ENCODE data around the gene RIPOR2.

RIPOR2 gene

DNA sequence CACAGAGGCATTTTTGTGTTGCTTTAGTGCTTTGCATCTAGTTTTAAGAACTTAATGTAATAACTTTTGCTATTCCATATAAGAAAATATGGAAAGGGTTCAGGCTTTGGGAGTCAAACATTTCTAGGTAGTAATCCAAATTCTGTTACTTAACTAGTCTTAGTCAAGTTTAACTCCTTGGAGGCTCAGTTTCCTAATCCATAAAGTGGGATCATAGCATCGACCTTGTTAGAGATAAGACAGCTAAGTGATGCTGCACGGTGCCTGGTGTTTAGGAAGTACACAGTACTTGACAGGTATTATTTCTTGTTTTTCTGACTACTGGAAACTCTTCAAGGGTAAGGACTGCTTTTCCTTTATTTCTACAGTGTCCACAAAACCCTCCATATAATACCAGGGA lies 112.6 kb downstream of the RIPOR2 start:
- in situ Hi-C loops (cut with MboI; ENCODE audit: low sequenced_read_pairs): no loop called here

DNA sequence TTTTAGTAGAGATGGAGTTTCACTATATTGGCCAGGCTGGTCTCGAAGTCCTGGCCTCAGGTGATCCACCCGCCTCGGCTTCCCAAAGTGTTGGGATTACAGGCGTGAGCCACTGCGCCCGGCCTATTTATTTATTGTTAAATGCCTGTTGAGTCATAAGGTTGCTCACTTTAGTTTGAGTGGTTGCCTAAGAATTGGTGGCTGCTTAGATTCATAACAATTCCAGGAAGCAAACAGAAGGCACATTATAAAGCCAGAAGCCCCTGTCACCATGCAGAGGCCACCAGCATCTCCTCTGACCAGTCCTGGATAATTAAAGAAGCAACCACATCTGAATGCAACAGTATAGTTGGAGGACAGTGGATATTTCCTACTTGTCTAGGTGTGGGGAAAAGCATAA lies 113.1 kb downstream of the RIPOR2 start:
- in situ Hi-C loops (cut with MboI; ENCODE audit: low sequenced_read_pairs): no loop called here

DNA sequence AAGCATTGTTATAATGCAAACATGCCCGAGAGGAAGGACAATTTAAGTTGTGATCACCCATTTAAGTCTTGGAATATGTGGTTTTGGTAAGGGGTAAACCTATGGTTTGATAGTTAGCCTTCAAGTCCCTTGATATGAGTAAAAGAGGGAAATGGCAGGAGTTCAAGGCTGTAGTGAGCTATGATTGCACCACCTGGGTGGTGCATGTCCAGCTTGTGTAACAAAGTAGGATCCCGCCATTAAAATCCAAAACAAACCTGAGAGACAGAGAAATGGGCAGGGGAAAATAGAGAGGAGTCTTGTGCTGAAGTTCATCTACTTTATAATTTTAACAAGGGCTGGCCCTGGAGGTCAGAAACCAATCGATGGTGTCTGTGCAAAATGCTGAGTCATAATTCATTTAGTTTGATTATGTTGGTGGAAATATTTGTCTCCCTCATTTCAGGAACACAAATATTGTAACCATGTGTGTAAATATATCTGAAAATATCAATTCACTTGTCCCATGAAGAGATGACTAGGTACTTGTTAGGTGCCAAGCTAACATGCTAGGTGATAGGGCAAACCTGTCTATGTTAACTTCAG lies 113.8 kb downstream of the RIPOR2 start:
- in situ Hi-C loops (cut with MboI; ENCODE audit: low sequenced_read_pairs): no loop called here

DNA sequence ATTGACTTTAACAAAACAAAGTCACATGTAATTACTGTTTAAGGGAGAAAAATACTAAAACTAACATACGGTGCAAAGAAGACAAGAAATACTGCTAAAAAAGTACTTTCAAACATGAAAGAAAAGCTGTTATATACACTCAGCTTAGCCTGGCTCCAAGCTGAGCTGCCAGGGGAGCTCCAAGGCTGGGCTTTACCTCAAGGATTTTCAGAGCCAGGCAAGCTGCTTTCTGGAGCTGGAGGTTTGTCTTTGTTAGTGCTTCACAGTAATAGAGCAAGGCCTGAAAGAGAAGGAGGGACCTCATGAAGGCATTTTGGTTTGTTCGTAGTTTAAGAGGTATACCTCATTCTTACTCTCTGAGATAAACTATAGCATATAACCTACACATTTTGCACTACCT lies 117.4 kb downstream of the RIPOR2 start:
- in situ Hi-C loops (cut with MboI; ENCODE audit: low sequenced_read_pairs): no loop called here

DNA sequence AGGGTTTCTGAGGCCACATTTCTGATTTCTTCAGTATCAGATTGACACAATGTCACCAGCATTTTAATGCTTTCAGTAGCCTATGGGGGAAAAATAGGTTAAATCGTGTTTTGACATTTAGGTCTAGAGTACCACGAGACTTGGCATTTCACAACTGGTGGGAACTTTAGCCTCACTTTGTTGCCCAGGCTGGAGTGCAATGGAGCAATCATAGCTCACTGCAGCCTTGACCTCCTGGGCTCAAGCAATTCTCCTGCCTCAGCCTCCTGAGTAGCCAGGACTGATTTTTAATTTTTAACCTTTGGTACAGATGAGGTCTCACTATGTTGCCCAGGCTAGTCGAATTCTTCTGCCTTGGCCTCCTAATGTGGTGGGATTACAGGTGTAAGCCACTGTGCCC lies 126.0 kb downstream of the RIPOR2 start:
- in situ Hi-C loops (cut with MboI; ENCODE audit: low sequenced_read_pairs): no loop called here

DNA sequence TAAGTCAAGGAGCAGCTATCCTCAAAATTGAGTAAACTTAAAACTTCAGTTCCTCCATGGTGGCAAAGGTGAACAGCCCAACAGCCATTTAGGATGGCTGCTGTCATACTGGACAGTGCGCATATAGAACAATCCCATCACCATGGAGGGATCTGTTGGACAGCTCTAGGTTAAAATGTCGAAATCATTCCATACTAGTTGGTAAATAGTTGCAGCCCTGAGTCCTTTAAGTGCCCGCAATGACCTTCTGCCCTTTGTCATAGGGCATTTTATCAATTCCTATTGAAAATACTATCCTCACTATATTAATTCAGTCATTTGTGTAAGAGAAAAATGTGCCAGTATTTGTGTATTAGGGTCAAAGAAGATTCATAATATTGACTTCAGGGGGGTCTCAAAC lies 128.2 kb downstream of the RIPOR2 start:
- in situ Hi-C loops (cut with MboI; ENCODE audit: low sequenced_read_pairs): no loop called here

DNA sequence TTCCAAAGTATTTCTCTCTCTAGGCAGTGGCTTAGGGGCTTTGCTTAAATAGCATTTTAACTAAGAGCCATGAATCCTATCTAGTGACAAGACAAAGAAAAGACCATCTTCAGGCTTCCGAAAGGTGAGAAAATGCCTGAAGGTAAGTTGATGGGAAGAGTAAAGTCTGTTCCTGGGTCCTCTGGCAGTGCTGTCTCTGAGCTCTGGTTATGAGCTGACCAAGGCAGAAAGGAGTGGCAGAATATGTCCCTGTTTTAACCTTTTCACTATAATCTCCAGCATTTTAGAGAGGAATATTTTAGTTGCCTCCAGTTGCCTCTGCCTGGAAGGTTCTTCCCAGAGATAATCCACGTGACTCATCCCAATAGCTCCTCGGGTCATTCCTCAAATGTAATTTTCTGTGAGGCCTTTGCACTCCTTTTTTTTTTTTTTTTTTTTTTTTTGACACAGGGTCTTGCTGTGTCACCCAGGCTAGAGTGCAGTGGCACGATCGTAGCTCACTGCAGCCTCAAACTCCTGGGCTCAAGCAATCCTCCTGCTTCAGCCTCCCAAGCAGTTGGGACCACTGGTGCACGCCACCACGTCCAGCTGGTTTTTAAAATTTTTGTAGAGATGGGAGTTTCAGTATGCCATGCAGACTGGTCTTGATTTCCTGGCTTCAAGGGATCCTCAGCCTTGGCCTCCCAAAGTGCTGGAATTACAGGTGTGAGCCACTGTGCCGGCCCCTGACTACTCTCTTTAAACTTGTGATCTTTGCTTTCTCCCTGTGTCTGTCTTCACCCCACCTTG lies 133.3 kb downstream of the RIPOR2 start:
- in situ Hi-C loops (cut with MboI; ENCODE audit: low sequenced_read_pairs): no loop called here

DNA sequence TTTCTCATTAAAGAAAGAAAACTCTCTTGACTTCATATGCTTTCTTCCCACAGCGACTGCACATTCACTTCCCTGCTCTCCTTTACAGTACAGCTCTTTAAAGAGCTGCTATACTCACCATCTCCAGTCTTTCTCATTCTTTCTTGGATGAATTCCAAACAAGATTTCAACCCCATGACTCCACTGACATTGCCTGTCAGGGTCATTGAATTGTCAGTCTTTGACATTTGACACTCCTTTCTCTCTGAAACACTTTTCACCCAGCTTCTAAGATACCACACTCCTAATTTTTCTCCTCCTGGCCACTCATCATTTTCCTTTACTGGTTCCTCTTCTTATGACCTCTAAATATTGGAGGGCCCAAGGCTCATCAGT lies 136.2 kb downstream of the RIPOR2 start:
- in situ Hi-C loops (cut with MboI; ENCODE audit: low sequenced_read_pairs): no loop called here

DNA sequence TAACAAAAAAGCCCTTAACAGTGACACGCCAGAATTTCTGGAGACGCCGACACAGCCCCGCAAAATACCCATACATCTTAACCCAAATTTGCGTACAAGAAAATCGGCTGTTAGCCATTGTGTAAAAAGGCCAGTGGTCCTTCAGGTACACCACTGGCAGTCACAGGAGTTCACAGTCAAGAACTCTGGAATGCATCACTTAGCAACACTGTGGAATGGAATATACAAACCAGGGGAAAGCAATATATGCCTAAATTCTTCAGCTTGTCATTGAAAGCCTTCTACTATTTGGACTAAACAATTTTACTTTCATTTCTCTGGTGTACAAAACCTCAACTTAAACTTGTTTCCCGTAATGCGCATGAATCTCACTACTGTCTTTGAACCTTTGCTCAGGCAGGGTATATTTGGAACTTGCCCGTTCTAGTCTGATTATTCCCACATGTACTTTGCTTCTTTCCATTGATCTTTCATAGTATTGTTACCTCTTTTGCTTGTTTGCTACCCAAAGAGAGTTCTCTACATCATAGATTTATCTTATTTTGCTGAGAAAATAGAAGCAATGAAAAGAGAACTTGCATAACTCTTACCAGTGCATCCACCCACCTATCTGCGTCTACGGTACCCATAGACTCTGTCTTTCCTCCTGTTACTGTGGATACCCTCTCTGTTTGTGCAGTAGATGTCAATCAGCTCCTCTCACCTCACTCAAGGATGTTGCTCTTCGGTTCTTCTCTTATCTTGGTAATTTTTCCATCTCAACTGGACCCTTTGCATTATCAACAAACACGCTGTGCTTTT lies 136.8 kb downstream of the RIPOR2 start, which contains the start of gene ARMH2:
TSS of gene ARMH2 (minus strand) at position 178 of the 801 bp plus-strand sequence. CDS start at position 118, 60 bp downstream.
- in situ Hi-C loops (cut with MboI; ENCODE audit: low sequenced_read_pairs): no loop called here

DNA sequence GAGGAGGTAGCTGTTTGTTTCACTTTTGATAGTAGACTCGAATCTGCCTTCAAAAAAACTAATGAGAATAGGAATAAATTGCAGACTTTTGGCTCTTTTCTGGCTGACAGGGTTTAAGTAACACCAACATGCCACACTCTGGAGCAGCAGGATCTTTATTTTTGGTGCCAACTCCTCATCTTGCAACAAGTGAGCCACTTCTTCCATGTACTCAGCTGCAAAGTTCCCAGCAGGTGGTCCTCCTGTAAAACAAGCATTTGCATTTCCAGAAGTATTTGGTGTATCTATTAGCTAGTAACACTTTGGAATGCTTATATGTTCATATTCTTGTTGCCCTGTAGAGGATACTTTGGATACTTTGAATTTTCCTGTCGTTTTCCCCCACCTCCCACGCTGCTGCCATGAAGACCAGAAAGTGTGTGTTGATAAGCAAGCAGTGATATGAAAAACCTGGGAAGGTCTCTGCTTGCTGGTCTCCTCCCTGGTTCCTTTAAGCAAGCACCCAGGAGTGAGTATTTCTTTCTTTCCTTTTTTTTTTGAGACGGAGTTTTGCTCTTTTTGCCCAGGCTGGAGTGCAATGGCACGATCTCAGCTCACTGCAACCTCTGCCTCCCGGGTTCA lies 138.1 kb downstream of the RIPOR2 start:
- in situ Hi-C loops (cut with MboI; ENCODE audit: low sequenced_read_pairs): no loop called here

DNA sequence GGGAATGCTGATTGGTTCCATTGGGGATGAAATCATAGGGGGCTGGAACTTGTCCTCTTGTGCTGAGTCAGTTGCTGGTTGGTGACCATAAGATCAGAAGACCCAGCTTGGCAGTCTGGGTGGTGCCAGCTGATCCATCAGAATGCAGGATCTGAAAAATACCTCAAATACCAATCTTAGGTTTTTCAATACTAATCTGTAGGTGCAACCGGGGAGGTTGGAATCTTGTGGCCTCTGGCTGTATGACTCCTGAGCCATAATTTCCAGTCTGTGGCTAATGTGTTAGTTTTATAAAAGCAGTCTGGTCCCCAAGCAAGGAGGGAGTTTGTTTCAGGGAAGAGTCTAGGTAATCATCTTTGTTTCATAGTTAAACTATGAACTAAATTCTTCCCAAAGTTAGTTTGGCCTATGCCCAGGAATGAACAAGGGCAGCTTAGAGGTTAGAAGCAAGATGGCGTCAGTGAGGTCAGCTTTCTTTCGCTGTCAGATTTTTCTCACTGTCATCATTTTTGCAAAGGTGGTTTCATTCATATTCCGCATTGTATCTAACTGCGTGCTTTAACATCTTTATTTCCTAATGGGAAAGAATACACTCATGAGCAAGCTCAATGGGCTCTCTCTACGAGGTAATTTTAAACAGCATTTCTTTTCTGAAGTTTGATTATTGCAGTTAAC lies 139.0 kb downstream of the RIPOR2 start:
- in situ Hi-C loops (cut with MboI; ENCODE audit: low sequenced_read_pairs): no loop called here

DNA sequence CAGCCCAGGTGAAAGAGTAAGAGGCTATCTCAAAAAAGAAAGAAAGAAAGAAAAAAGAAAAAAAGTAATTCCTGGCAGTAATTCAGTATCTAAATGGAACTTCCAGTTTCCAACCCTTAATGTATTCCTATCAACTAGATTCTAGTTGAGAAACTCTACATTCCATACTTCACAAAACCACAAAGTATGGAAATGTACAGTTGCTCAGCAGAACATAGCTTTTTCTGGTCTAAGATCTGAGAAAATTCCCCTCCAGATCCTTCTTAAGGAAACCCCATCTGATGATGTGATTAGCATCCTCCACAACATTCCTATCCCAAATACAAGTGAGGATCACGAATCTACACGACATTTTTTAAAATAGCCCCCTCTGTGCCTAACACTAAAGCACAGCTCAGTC lies 140.7 kb downstream of the RIPOR2 start:
- in situ Hi-C loops (cut with MboI; ENCODE audit: low sequenced_read_pairs): no loop called here

DNA sequence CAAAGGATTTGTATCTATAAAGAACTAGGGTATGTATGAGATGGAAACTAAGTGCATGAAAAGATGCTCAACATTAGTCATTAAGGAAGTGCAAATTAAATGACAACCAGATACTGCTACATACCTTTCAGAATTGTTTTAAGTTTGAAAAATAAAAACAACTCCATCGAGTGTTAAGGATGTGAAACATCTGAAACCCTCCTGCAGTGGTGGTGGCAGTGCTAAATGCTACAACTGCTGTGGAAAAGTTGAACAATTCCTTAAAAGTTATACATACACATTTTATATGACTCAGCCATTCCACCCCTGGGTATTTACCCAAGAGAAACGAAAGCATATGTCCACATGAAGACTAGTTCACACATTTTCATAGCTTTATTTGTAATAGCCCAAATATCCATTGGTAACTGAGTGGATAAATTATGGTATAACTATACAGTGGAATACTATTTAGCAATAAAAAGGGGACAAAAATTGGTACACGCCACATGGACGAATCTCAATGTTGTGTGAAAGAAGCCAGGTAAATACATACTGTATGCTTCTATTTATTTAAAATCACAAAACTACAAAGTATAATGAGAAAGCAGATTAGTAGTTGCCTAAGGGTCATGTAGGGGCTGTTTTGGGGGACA lies 147.6 kb downstream of the RIPOR2 start:
- in situ Hi-C loops (cut with MboI; ENCODE audit: low sequenced_read_pairs): no loop called here

DNA sequence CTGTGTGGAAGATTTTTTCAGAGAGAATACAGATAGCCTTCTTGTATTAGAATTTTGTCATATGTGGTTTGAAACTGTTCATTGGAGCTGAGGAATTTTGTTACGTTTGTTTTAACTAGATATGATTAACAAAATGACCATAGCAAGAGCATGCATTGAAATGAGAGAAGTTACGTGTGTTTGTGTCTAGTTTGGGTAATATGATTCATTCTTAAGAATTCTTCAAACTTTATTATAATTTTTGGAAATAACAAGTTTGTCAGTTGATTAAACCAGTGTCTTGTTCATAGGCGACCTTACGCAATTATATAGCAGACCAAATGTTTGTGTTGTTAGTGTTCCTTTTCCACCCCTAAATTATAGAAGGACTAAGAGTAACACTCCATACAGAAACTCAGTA lies 155.6 kb downstream of the RIPOR2 start:
- in situ Hi-C loops (cut with MboI; ENCODE audit: low sequenced_read_pairs): no loop called here

DNA sequence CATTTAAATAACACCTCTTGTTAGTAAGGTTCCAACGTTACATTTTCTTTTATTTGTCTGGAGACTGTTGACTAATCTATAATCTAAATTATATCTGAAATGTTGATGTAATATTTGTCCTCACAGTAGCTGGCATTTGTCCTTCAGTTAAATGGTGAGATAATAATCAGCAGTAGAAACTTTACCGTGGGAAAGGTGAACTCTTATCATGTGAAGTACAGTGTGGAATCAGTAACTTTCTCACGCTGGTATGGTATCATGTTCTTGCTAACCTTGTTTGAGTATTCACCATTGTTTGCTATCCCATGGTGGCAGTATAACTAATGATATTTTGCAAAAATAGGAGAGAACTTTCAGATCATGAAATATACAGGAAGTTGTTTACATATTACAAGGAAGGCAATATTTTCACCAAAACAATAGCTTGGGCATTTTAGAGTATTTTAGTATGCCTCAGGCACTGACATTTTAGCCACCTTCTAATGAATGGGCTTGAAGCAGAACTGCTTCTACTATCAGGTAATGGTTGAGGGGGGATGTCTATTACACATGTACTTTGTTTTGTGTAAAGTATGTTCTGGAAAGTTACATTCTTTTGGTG lies 156.2 kb downstream of the RIPOR2 start:
- in situ Hi-C loops (cut with MboI; ENCODE audit: low sequenced_read_pairs): no loop called here

DNA sequence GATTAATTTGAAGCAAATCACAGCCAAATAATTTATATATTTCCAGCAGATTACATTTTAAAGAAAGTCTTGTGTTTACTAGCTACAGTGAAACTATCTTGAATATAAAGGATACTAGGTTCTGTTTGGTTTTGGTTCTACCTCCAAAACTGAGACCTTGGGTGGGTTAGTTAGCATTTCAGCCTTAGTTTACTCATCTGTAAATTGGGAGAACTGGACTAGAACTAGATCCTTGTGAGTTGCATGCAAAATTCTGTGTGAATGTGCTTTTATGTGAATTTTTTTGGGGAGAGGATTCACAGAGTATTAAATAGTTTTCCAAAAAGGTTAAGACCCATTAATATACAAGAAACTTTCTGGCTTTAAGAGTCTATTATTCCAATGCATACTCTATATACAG lies 156.9 kb downstream of the RIPOR2 start:
- in situ Hi-C loops (cut with MboI; ENCODE audit: low sequenced_read_pairs): no loop called here

DNA sequence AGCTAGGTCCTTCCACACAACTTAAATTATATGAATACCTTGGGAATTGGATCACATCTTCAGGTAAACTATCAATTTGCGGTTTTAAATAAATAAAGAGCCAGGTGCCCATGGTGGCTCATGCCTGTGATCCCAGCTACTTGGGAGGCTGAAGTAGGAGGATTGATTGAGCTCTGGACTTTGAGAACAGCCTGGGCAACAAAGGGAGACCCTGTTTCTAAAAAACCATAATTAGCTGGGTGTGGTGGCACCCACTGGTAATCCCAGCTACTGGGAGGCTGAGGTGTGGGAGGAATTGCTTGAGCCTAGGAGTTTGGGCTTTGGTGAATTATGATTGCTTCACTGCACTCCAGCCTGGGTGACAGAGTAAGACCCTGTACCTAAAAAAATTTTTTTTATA lies 157.6 kb downstream of the RIPOR2 start:
- in situ Hi-C loops (cut with MboI; ENCODE audit: low sequenced_read_pairs): no loop called here

DNA sequence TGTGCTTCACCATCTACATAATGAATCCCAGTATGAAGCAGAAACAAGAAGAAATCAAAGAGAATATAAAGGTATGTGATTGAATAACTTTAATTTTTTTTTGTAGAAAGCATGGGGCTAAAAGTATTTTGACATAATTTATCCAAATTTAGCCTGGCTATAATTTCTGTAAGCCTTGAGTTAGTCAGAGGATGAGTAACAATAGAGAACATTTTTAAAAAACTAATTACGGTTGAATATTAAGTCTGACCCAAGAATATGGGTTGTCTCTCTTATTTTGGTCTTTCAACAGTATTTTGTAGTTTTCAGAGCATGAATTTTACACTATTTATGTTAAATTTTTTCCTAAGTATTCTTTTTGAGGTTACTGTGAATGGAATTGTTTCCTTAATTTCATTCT lies 158.5 kb downstream of the RIPOR2 start:
- in situ Hi-C loops (cut with MboI; ENCODE audit: low sequenced_read_pairs): no loop called here

DNA sequence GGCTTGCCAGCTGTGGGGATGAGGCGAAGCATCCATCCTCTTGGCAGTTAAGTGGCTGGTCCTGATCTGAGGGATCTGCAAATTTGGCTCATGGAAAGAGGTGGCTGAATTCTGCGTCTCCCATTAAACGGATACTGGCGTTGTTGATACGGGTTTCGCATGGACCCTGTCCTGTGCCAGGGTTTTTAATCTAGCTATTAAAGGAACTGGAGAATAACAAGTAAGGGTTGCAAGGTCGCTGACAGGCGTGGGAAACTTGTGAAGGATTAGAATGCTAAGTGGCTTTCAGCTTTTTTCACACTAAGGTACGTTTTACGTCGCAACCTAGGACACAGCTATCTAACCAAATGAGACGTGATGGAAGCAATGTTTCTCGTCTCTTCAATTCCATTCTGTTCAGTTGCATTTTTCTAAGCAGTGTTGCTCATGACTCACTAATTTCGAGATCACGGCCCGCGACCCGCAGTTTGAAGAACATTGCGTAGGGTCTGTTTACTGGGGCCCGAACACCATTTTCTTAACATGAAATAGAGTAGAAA lies 160.2 kb downstream of the RIPOR2 start:
- in situ Hi-C loops (cut with MboI; ENCODE audit: low sequenced_read_pairs): no loop called here
